Activated CD4-positive, CD25-positive, alpha-beta regulatory T cell treated with anti-CD3 and anti-CD28 coated beads, Interleukin-2, amount 50 U/mL, for 24 hours (primary cell): Measurements from ENCODE around the gene GSTT2.
A peak's percentile ranks its signal among the peaks of the same experiment; 100 is the strongest.

ENCODE experiments used
- ATAC-seq, 2 donors: fragments of 150-1000 bp; cut with Tn5 transposase; one replicate each; pipeline ENCODE4 v1.10.0; 2021; ENCODE audit warnings: mild to moderate bottlenecking in 1 of 2, moderate library complexity in 1 of 2

GSTT2 gene

GRCh38 chr22:24009227-24010017 is 29.5 kb downstream of the GSTT2 start:
- ATAC-seq = no peak

GRCh38 chr22:24010018-24010391 is 30.1 kb downstream of the GSTT2 start:
- no peak for ATAC-seq

DNA sequence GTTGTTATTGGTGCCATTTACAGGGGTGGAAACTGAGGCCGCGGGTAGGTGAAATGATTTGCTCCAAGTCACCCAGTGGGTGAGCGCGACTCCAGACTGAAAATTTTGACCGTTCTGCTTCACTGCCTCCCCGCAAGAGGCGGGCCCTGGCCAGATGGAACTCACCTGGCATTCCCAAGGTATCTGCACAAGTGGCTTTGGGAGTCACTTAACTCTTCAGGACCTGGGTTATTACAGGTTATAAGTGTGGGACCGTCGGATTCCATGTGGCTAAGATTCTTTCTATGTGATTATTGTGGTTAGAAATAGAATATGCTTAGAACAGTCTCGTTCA is 31.8 kb downstream of the GSTT2 start:
- ATAC-seq = no peak

GRCh38 chr22:24016156-24016555 is 36.2 kb downstream of the GSTT2 start:
- ATAC-seq = no peak

GRCh38 chr22:24021304-24021703 is 41.4 kb downstream of the GSTT2 start:
- no peak for ATAC-seq

GRCh38 chr22:24023204-24023789 is 43.4 kb downstream of the GSTT2 start:
- ATAC-seq = peak; percentile 51 to 69

DNA sequence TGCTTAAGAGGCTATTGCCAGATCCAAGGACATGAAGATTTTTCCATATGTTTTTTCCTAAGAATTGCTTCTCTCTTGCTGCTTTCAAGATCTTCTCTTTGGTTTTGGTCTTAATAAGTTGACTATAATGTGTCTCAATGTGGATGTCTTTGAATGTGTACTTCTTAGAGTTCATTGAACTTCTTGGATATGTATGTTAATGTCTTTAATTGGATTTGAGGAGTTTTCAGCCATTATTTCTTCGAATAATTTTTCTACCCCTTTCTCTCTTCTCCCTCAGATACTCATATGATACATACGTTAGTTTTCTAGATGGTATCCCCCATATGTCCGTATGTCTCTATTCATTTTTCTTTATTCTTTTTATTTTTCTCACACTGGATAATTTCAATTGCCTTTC is 44.4 kb downstream of the GSTT2 start:
- no peak for ATAC-seq

DNA sequence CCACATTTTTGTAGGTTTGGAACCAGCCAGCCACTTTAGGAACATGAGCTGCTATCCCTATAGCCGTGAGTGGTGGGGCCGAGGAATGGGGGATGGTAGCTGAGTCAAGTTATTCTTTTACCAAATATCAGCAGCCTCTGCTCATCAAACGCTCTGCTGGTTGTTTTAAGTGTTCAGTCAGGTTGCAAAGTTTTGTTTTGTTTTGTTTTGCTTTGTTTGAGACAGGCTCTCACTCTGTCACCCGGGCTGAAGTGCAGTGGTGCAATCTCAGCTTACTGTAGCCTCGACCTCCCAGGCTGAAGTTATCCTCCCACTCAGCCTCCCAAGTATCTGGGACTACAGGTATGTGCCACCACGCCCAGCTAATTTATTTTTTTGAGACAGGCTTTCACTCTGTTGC is 45.5 kb downstream of the GSTT2 start:
- no peak for ATAC-seq

DNA sequence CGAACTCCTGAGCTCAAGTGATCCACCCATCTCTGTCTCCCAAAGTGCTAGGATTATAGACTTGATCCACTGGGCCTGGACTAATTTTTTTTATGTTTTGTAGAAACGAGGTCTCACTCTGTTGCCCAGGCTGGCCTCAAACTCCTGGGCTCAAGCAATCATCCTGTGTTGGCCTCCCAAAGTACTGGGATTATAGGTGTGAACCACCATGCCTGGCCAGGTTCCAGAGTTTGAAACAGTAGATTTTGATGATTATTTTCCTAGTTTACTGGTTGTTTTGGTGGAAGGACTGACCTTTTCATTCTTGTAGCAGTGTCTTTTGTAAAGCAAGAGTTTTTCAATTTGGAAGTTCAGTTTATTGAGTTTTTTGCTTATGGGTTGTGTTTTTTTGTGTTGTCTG is 46.1 kb downstream of the GSTT2 start:
- no peak for ATAC-seq

- ATAC-seq = no peak
These were observed 46.8 kb downstream of the GSTT2 start for GRCh38 chr22:24026733-24027132.

GRCh38 chr22:24027389-24027975 is 47.5 kb downstream of the GSTT2 start:
- no peak for ATAC-seq

GRCh38 chr22:24027991-24028390 is 48.1 kb downstream of the GSTT2 start:
- ATAC-seq = no peak

DNA sequence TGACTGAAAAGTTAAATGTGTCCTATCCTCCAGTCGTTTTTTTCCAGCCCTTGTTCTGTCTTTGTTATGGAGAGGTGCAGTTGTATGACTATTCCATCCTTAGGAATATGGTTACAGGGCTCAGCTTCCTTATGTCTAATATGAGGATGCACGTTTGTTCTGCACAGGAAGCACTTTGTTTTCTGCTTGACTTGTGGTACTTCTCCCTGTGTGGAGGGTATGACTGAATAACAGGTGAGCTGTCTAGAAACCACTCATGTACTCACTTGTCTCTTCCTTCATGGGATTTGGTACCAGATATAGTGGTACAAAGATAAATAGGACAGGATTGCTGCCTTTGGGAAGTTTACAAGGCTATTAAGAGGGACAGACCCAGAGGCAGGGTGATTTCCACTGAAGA is 48.6 kb downstream of the GSTT2 start:
- ATAC-seq = no peak

- no peak for ATAC-seq
These were observed 49.4 kb downstream of the GSTT2 start for GRCh38 chr22:24029304-24029703.

GRCh38 chr22:24030186-24030702 is 50.3 kb downstream of the GSTT2 start:
- no peak for ATAC-seq
